ENCODE data around the gene ZNF267.
"Not testable (repeated sequence)": the region's sequence is repeated elsewhere in the genome, so short reads cannot be mapped to it uniquely, and the experiment has no call there.

The ZNF267 gene

GRCh38 chr16:31873556-31874365, at the start of gene ZNF267:
Gene ZNF267, plus strand, starts transcription at chr16:31873807. Its CDS starts 160 bp downstream, at chr16:31873967.
- no peak for DNase-seq (ENCODE audit: low read depth, low spot score)
- H3K27ac ChIP-seq = peak within 1 kb of the TSS; percentile 85

DNA sequence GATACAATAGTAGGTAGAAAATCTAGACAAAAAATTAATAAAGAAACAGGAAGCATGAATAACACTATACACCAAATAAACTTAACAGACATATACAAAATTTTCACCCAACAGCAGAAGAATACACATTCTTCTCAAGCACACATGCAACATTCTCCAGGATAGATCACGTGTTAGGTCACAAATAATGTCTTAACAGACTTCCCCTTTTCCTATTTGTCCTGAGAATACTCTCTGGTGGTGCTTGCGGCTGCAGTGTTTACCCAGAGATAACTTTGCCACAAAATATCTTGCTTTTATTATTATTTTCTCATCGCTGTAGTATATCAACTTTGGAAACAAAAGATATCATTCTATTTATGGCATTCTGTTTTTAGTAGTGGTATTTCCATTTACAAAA, 40.6 kb upstream of the ZNF267 start:
- no peak overlapping the region for H3K27ac ChIP-seq
- DNase-seq (ENCODE audit: low read depth, low spot score) = no peak

GRCh38 chr16:31836396-31836795, 37.2 kb upstream of the ZNF267 start:
- DNase-seq (ENCODE audit: low read depth, low spot score); H3K27ac ChIP-seq: not testable (repeated sequence)

DNA sequence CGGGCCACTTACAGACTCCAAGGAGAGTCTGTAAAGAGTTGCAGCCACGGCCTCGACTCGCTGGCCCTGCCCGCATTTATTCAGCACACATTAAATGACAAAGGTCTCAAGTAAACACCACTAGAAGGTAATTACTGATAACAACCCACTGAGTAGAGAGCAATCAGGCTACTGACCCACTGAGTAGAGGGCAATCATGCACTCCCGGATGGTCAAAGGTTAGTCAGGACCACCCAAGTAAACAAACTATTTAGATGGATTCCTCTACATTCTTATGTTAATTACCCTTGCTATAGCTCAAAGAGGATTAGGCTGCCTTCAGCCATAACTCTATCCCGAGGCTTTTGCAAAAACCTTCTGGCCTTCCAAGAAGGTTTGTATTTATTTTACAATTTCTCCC, 30.7 kb upstream of the ZNF267 start:
- DNase-seq (ENCODE audit: low read depth, low spot score) = no peak
- H3K27ac ChIP-seq = no peak overlapping the region

DNA sequence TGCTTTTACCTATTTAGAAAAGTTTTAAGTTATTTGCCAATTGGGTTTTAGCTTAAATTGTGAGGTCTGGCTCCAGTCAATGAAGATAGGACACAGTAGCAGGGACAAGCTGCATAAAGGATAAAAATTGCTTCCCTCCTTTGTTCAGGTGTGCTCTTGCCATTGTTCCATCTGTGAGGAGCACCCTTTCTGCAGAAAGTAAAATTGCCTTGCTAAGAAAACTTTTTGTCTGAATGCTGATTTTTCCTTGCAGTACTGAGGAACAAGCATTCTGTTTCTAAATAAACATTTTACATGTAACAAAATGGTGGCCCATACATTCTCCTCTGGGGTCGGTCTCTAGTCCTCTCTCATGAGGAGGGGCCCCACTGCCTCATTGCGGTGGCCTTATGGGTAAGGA, 25.0 kb upstream of the ZNF267 start:
- not testable (repeated sequence) for DNase-seq (ENCODE audit: low read depth, low spot score); H3K27ac ChIP-seq

DNA sequence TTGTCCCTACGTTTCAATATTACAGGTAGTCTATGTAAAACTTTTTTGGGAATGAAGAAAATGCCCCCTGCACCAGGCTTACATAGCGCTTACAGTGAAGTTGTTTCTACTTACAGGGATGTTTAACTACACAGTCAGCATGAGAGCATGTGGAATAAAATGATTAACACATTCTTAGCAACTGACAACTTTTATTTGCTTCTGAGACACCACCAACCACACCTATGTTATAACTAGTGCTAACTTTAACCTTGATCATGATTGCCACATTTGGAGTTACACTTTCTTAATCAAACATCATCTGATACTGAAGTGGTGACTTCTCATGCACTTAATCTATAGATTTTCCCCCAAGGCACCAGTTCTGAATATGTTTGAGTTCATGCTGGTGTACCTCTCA, 20.3 kb upstream of the ZNF267 start:
- peak overlapping the region; percentile 36 for H3K27ac ChIP-seq
- DNase-seq (ENCODE audit: low read depth, low spot score) = no peak

DNA sequence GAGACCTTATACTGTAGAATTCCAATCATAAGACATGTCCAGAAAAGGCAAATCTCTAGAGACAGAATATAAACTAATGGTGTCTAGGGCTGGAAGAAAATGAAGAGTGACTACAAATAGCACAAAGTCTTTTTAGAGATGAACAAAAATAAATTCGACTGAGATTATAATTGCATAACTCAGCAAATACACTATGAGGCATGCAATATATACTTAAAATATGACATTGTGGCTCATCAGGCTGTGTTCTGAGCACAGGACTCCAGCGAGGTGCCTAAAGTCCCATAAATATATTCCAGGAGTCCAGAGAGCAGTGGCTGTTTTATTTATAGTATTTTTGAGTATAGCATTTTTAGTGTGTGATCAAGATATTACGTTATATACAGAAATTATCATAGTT, 13.1 kb upstream of the ZNF267 start:
- DNase-seq (ENCODE audit: low read depth, low spot score) = no peak

DNA sequence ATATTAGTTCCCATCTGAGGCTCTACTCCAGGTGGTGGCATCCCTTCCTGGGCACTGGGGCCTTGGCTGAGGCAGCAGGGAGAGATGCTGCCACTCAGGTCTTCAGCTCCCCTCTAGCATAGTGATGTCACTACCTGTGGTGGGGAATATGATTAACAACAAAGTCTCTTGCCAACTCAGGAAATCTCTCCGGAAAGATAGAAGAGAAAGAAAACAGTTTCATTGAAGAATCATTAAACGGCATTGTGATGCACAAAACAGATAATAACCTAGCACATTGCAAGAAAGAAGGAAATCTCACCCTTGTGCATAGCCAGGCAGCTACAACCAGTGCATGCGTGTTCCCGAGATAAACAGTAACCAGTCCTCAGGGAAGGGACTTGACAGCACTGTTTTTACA, 12.2 kb upstream of the ZNF267 start:
- H3K27ac ChIP-seq = no peak overlapping the region
- DNase-seq (ENCODE audit: low read depth, low spot score) = no peak

More for the DNA sequence above, 13.1 kb upstream of the ZNF267 start:
- H3K27ac ChIP-seq = no peak overlapping the region

DNA sequence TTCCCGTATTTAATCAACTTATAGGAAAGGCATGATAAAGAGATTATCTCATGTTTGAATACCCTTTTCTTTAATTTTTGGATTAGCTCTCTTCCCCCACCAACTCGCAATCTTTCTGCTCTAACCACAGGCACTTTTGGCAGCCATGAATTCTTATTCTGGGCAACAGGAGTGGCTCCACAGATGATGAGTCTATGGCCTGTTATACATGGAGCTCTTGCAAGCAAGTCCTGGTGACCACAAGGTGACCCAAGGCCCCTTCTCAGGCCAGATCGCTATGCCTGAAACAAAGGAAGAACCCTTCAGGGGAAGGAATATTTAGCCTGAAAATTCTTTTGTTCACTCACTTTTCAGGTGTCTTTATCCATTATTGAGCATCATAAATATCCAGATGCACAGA, 10.8 kb upstream of the ZNF267 start:
- no peak overlapping the region for H3K27ac ChIP-seq
- no peak for DNase-seq (ENCODE audit: low read depth, low spot score)

DNA sequence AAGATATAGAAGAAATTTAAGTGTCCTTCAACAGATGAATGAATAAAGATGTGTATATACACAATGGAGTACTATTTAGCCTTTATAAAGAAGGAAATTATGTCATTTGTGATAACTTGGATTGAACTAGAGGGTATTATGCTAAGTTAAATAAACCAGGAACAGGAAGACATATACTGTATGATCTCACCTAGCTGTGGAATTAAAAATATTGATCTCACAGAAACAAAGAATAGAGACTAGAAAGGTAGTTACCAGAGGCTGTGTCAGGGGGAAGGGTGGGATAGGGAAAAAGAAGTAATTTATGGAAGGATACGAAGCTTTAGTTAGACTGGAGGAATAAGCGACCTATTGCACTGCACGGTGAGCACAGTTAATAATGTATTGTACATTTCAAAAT, 5.4 kb upstream of the ZNF267 start:
- DNase-seq (ENCODE audit: low read depth, low spot score) = no peak
- H3K27ac ChIP-seq = no peak overlapping the region

DNA sequence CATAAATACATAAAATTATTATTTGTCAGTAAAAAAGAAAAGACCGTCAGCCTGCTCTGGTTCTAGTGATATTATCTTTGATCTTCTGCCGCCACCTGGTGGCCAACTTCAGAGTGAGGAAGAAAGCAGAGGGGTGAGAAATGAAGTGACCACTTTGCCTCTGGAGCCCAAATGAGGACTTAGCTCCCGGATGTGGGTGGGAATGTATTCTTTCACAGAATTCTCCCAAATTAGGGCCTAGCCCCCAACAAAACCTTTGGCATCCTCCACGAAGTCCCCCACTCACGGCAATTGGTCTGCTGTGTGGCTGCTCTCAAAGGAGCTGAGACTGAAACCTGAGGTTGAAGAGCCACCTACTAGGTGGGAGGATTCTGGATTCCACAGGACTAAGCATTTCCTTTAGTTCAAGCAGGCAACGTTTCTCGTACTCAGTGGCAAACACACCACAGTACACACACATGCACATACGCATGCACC, 4.9 kb upstream of the ZNF267 start:
- peak overlapping the region; percentile 63 for H3K27ac ChIP-seq
- no peak for DNase-seq (ENCODE audit: low read depth, low spot score)

GRCh38 chr16:31869511-31870201, 4.0 kb upstream of the ZNF267 start:
- H3K27ac ChIP-seq = peak overlapping the region; percentile 63
- peak; percentile 78 for DNase-seq (ENCODE audit: low read depth, low spot score)

GRCh38 chr16:31870809-31871208, 2.8 kb upstream of the ZNF267 start:
- H3K27ac ChIP-seq = no peak overlapping the region
- no peak for DNase-seq (ENCODE audit: low read depth, low spot score)

- H3K27ac ChIP-seq = no peak overlapping the region
- no peak for DNase-seq (ENCODE audit: low read depth, low spot score)
Observed at GRCh38 chr16:31871510-31871909, 2.1 kb upstream of the ZNF267 start.

GRCh38 chr16:31872201-31872600, 1.4 kb upstream of the ZNF267 start:
- H3K27ac ChIP-seq = no peak overlapping the region
- no peak for DNase-seq (ENCODE audit: low read depth, low spot score)

GRCh38 chr16:31874366-31875111, 932 bp downstream of the ZNF267 start:
- H3K27ac ChIP-seq = peak overlapping the region; percentile 85
- DNase-seq (ENCODE audit: low read depth, low spot score) = no peak

- DNase-seq (ENCODE audit: low read depth, low spot score) = no peak
- peak overlapping the region; percentile 85 for H3K27ac ChIP-seq
Observed at GRCh38 chr16:31875112-31875803, 1.7 kb downstream of the ZNF267 start.

DNA sequence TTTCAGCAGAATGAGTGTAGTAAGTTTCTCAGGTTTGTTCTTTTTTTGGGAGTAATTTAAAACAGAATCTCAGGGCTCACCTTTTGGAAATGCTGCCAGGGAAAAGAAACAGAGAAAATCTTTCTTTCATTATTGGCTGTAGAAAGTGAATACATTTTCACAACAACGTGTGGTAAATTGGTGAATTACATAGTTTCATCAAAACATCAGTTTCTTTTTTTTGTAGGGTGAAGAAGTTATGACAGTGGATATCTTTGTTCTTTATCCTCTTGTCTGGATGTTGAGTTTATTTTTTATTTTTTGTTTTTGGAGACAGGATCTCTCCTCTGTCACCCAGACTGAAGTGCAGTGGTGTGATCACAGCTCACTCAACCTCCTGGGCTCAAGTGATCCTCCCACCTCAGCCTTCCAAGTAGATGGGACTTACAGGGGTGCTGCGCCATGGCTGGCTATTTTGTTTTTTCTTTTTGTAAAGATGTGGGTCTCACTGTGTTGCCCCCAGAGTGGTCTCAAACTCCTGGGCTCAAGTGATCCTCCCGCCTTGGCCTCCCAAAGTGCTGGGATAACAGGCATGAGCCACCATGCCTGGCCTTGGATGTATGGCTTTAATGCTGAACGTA, 2.4 kb downstream of the ZNF267 start:
- H3K27ac ChIP-seq = peak overlapping the region; percentile 85
- no peak for DNase-seq (ENCODE audit: low read depth, low spot score)

GRCh38 chr16:31876951-31877828, 3.6 kb downstream of the ZNF267 start:
- DNase-seq (ENCODE audit: low read depth, low spot score) = peak; percentile 66
- peak overlapping the region; percentile 85 for H3K27ac ChIP-seq
